ENCODE measurements around the gene PDIK1L.

Gene PDIK1L

GRCh38 chr1:26126321-26127084 is 14.9 kb downstream of the PDIK1L start:
- WGBS: 92% methylated on average over 7 of the region's 9 CpGs
- Histone ChIP-seq H3K36me3 (ENCODE audit: control insufficient read depth in 1 of 2, insufficient read depth in 2 of 2, low read depth in 1 of 2, low read length in 2 of 2) (no peaks in the 10 kb centered on the region), H4K91ac (ENCODE audit: low read length) (no peak overlapping the region), H3K4ac (ENCODE audit: low read depth in 1 of 2, low read length in 2 of 2) (no peak overlapping the region), H3K79me1 (replicated peaks; ENCODE audit: low read length, poor library complexity, severe bottlenecking) (peaks cover 3% of the 10 kb centered on the region), H3K23ac (ENCODE audit: low read length in 2 of 2) (no peak overlapping the region), H3K4me1 (ENCODE audit: control insufficient read depth, insufficient read depth, low read depth, low read length) (no peaks in the 10 kb centered on the region), H3K4me2 (ENCODE audit: low read length, poor library complexity, severe bottlenecking) (no peak overlapping the region), H2BK12ac (ENCODE audit: low read length in 2 of 2) (no peak overlapping the region), H3K27ac (ENCODE audit: low read length, poor library complexity, severe bottlenecking) (no peak overlapping the region), H2BK120ac (ENCODE audit: low read depth, low read length) (no peak overlapping the region), H3K14ac (ENCODE audit: low read length in 2 of 2) (no peak overlapping the region), H3K9ac (ENCODE audit: low read length) (no peak overlapping the region), H3K4me3 (ENCODE audit: insufficient read depth in 1 of 2, low read depth in 1 of 2, low read length in 2 of 2) (no peak overlapping the region), H2AFZ (ENCODE audit: low read depth, low read length) (no peak overlapping the region), H2AK5ac (ENCODE audit: low read length, severe bottlenecking) (no peak overlapping the region), H2BK15ac (ENCODE audit: low read depth, poor library complexity, severe bottlenecking) (no peak overlapping the region), H3K9me3 (ENCODE audit: control insufficient read depth, low read length) (no peaks in the 10 kb centered on the region), H2BK5ac (ENCODE audit: low read depth, low read length, poor library complexity, severe bottlenecking) (no peak overlapping the region), H3K27me3 (ENCODE audit: control insufficient read depth in 1 of 2, insufficient read depth in 1 of 2, low read length in 2 of 2) (peaks cover 0 to 12% of the 10 kb centered on the region in 2 experiments), H3K18ac (ENCODE audit: low read depth in 1 of 2, low read length in 2 of 2) (no peak overlapping the region), H4K8ac (ENCODE audit: low read length) (no peak overlapping the region)
- DNase-seq: peak; percentile 44

GRCh38 chr1:26127235-26128163 is 15.9 kb downstream of the PDIK1L start:
- no peaks in the 10 kb centered on the region for H3K36me3 ChIP-seq (ENCODE audit: control insufficient read depth in 1 of 2, insufficient read depth in 2 of 2, low read depth in 1 of 2, low read length in 2 of 2)
- no peak overlapping the region for H2BK15ac ChIP-seq (ENCODE audit: low read depth, poor library complexity, severe bottlenecking)
- no peak overlapping the region for H2AFZ ChIP-seq (ENCODE audit: low read depth, low read length)
- H3K4me3 ChIP-seq (ENCODE audit: insufficient read depth in 1 of 2, low read depth in 1 of 2, low read length in 2 of 2): no peak overlapping the region
- no peak overlapping the region for H2AK5ac ChIP-seq (ENCODE audit: low read length, severe bottlenecking)
- no peak overlapping the region for H4K91ac ChIP-seq (ENCODE audit: low read length)
- H3K23ac ChIP-seq (ENCODE audit: low read length in 2 of 2): no peak overlapping the region
- H3K4ac ChIP-seq (ENCODE audit: low read depth in 1 of 2, low read length in 2 of 2): no peak overlapping the region
- no peak overlapping the region for H3K14ac ChIP-seq (ENCODE audit: low read length in 2 of 2)
- H3K9ac ChIP-seq (ENCODE audit: low read length): no peak overlapping the region
- no peaks in the 10 kb centered on the region for H3K79me1 ChIP-seq (replicated peaks; ENCODE audit: low read length, poor library complexity, severe bottlenecking)
- no peak for DNase-seq
- no peak overlapping the region for H3K27ac ChIP-seq (ENCODE audit: low read length, poor library complexity, severe bottlenecking)
- H3K18ac ChIP-seq (ENCODE audit: low read depth in 1 of 2, low read length in 2 of 2): no peak overlapping the region
- H4K8ac ChIP-seq (ENCODE audit: low read length): no peak overlapping the region
- no peak overlapping the region for H3K4me2 ChIP-seq (ENCODE audit: low read length, poor library complexity, severe bottlenecking)
- no peak overlapping the region for H2BK5ac ChIP-seq (ENCODE audit: low read depth, low read length, poor library complexity, severe bottlenecking)
- H3K4me1 ChIP-seq (ENCODE audit: control insufficient read depth, insufficient read depth, low read depth, low read length): no peaks in the 10 kb centered on the region
- WGBS: 71% methylated on average over 10 of the region's 13 CpGs
- H2BK120ac ChIP-seq (ENCODE audit: low read depth, low read length): no peak overlapping the region
- H3K9me3 ChIP-seq (ENCODE audit: control insufficient read depth, low read length): no peaks in the 10 kb centered on the region
- no peak overlapping the region for H2BK12ac ChIP-seq (ENCODE audit: low read length in 2 of 2)
- H3K27me3 ChIP-seq (ENCODE audit: control insufficient read depth in 1 of 2, insufficient read depth in 1 of 2, low read length in 2 of 2): peaks cover 0 to 12% of the 10 kb centered on the region in 2 experiments

GRCh38 chr1:26129778-26130177 is 18.2 kb downstream of the PDIK1L start:
- Histone ChIP-seq H4K8ac (ENCODE audit: low read length) (no peak overlapping the region), H2BK120ac (ENCODE audit: low read depth, low read length) (no peak overlapping the region), H2AK5ac (ENCODE audit: low read length, severe bottlenecking) (no peak overlapping the region), H3K79me1 (replicated peaks; ENCODE audit: low read length, poor library complexity, severe bottlenecking) (no peaks in the 10 kb centered on the region), H3K4me2 (ENCODE audit: low read length, poor library complexity, severe bottlenecking) (no peak overlapping the region), H3K9ac (ENCODE audit: low read length) (no peak overlapping the region), H3K4me1 (ENCODE audit: control insufficient read depth, insufficient read depth, low read depth, low read length) (no peaks in the 10 kb centered on the region), H3K36me3 (ENCODE audit: control insufficient read depth in 1 of 2, insufficient read depth in 2 of 2, low read depth in 1 of 2, low read length in 2 of 2) (no peaks in the 10 kb centered on the region), H2AFZ (ENCODE audit: low read depth, low read length) (no peak overlapping the region), H2BK5ac (ENCODE audit: low read depth, low read length, poor library complexity, severe bottlenecking) (no peak overlapping the region), H4K91ac (ENCODE audit: low read length) (no peak overlapping the region), H3K18ac (ENCODE audit: low read depth in 1 of 2, low read length in 2 of 2) (no peak overlapping the region), H3K4ac (ENCODE audit: low read depth in 1 of 2, low read length in 2 of 2) (no peak overlapping the region), H3K27me3 (ENCODE audit: control insufficient read depth in 1 of 2, insufficient read depth in 1 of 2, low read length in 2 of 2) (peaks cover 0 to 12% of the 10 kb centered on the region in 2 experiments), H2BK15ac (ENCODE audit: low read depth, poor library complexity, severe bottlenecking) (no peak overlapping the region), H3K23ac (ENCODE audit: low read length in 2 of 2) (no peak overlapping the region), H3K9me3 (ENCODE audit: control insufficient read depth, low read length) (no peaks in the 10 kb centered on the region), H3K4me3 (ENCODE audit: insufficient read depth in 1 of 2, low read depth in 1 of 2, low read length in 2 of 2) (no peak overlapping the region), H3K14ac (ENCODE audit: low read length in 2 of 2) (no peak overlapping the region), H3K27ac (ENCODE audit: low read length, poor library complexity, severe bottlenecking) (no peak overlapping the region), H2BK12ac (ENCODE audit: low read length in 2 of 2) (no peak overlapping the region)
- 96% methylated on average over 2 of the region's 4 CpGs for WGBS
- no peak for DNase-seq

- 62% methylated on average over 1 of the region's 1 CpG for WGBS
- Histone ChIP-seq H3K23ac (ENCODE audit: low read length in 2 of 2) (no peak overlapping the region), H3K18ac (ENCODE audit: low read depth in 1 of 2, low read length in 2 of 2) (no peak overlapping the region), H3K79me1 (replicated peaks; ENCODE audit: low read length, poor library complexity, severe bottlenecking) (no peaks in the 10 kb centered on the region), H4K91ac (ENCODE audit: low read length) (no peak overlapping the region), H3K27me3 (ENCODE audit: control insufficient read depth in 1 of 2, insufficient read depth in 1 of 2, low read length in 2 of 2) (peaks cover 0 to 12% of the 10 kb centered on the region in 2 experiments), H2BK120ac (ENCODE audit: low read depth, low read length) (no peak overlapping the region), H2AK5ac (ENCODE audit: low read length, severe bottlenecking) (no peak overlapping the region), H3K4ac (ENCODE audit: low read depth in 1 of 2, low read length in 2 of 2) (no peak overlapping the region), H3K4me2 (ENCODE audit: low read length, poor library complexity, severe bottlenecking) (no peak overlapping the region), H2BK15ac (ENCODE audit: low read depth, poor library complexity, severe bottlenecking) (no peak overlapping the region), H3K9ac (ENCODE audit: low read length) (no peak overlapping the region), H3K36me3 (ENCODE audit: control insufficient read depth in 1 of 2, insufficient read depth in 2 of 2, low read depth in 1 of 2, low read length in 2 of 2) (no peaks in the 10 kb centered on the region), H3K27ac (ENCODE audit: low read length, poor library complexity, severe bottlenecking) (no peak overlapping the region), H2BK12ac (ENCODE audit: low read length in 2 of 2) (no peak overlapping the region), H4K8ac (ENCODE audit: low read length) (no peak overlapping the region), H2AFZ (ENCODE audit: low read depth, low read length) (no peak overlapping the region), H3K4me1 (ENCODE audit: control insufficient read depth, insufficient read depth, low read depth, low read length) (no peaks in the 10 kb centered on the region), H3K9me3 (ENCODE audit: control insufficient read depth, low read length) (no peaks in the 10 kb centered on the region), H3K14ac (ENCODE audit: low read length in 2 of 2) (no peak overlapping the region), H3K4me3 (ENCODE audit: insufficient read depth in 1 of 2, low read depth in 1 of 2, low read length in 2 of 2) (no peak overlapping the region), H2BK5ac (ENCODE audit: low read depth, low read length, poor library complexity, severe bottlenecking) (no peak overlapping the region)
- no peak for DNase-seq
These were observed 19.1 kb downstream of the PDIK1L start for GRCh38 chr1:26130695-26131094.

All from mesenchymal stem cell (in vitro differentiated cells and primary cell).